ENCODE results near the gene MYLK.
"Not testable (repeated sequence)": the region's sequence is repeated elsewhere in the genome, so short reads cannot be mapped to it uniquely, and the experiment has no call there.

Gene MYLK

DNA sequence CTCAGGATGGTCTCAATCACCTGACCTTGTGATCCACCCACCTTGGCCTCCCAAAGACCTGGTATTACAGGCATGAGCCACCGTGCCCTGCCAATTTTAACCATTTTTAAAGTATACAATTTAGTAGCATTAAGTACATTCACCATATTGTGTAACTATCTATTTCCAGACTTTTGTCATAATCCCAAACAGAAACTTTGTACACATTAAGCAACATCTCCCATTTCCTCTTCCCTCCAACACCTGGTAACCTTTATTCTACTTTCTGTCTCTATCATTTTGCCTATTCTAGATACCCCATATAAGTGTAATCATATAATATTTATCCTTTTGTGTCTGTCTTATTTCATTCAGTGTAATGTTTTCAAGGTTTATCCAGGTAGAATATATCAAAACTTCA lies 8.9 kb upstream of the MYLK start:
- Histone ChIP-seq H3K4me2 (ENCODE audit: low read length) (no peak overlapping the region), H2AK5ac (ENCODE audit: low read length) (no peak overlapping the region), H3K18ac (ENCODE audit: low read length) (no peak overlapping the region), H3K79me2 (ENCODE audit: control insufficient read depth, insufficient read depth, low read length) (no peaks in the 10 kb centered on the region), H2BK15ac (replicated peaks; ENCODE audit: low read depth) (no peak overlapping the region), H3K4ac (ENCODE audit: low read depth, low read length) (no peak overlapping the region), H3K9ac (ENCODE audit: low read length) (no peak overlapping the region), H3K27ac (ENCODE audit: low read depth, low read length) (no peak overlapping the region), H2BK5ac (ENCODE audit: low read length) (no peak overlapping the region), H4K5ac (ENCODE audit: low read length) (no peak overlapping the region), H3K23ac (ENCODE audit: low read length) (no peak overlapping the region), H4K8ac (ENCODE audit: low read depth, low read length) (no peak overlapping the region), H3K4me3 (ENCODE audit: low read length) (no peak overlapping the region), H3K79me1 (ENCODE audit: low read length) (no peaks in the 10 kb centered on the region), H3K36me3 (ENCODE audit: control insufficient read depth, insufficient read depth, low read length) (no peaks in the 10 kb centered on the region), H2BK120ac (ENCODE audit: low read depth, low read length) (no peak overlapping the region), H3K27me3 (ENCODE audit: insufficient read depth, low read length, poor library complexity) (no peaks in the 10 kb centered on the region), H3K4me1 (ENCODE audit: control insufficient read depth, low read depth, low read length) (no peaks in the 10 kb centered on the region), H3K56ac (ENCODE audit: low read length) (no peak overlapping the region)
- no CpG with 5 or more reads among the region's 1 CpG for WGBS (ENCODE audit: extremely low coverage, insufficient coverage, low lambda C conversion rate)
- no peak for DNase-seq

DNA sequence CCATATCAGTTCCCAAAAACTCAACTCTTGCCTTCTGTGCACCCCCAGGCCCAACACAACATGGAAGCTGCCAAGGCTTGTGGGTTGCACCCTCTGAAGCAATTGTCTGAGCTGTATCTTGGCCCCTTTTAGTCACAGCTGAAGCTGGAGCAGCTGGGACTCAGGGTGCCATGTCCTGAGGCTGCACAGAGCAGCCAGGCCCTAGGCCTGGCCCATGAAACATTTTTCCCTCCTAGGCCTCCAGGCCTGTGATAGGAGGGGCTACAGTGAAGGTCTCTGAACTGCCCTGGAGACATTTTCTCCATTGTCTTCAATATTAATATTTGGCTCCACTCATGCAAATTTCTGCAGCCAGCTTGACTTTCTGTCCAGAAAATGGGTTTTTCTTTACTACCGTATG lies 8.1 kb upstream of the MYLK start:
- Histone ChIP-seq H3K9ac (ENCODE audit: low read length) (no peak overlapping the region), H3K4me1 (ENCODE audit: control insufficient read depth, low read depth, low read length) (no peaks in the 10 kb centered on the region), H2BK120ac (ENCODE audit: low read depth, low read length) (no peak overlapping the region), H4K8ac (ENCODE audit: low read depth, low read length) (no peak overlapping the region), H3K56ac (ENCODE audit: low read length) (no peak overlapping the region), H3K79me2 (ENCODE audit: control insufficient read depth, insufficient read depth, low read length) (no peaks in the 10 kb centered on the region), H3K79me1 (ENCODE audit: low read length) (no peaks in the 10 kb centered on the region), H3K4me2 (ENCODE audit: low read length) (no peak overlapping the region), H3K18ac (ENCODE audit: low read length) (no peak overlapping the region), H3K27ac (ENCODE audit: low read depth, low read length) (no peak overlapping the region), H2BK15ac (replicated peaks; ENCODE audit: low read depth) (no peak overlapping the region), H3K4me3 (ENCODE audit: low read length) (no peak overlapping the region), H3K27me3 (ENCODE audit: insufficient read depth, low read length, poor library complexity) (no peaks in the 10 kb centered on the region), H3K23ac (ENCODE audit: low read length) (no peak overlapping the region), H4K5ac (ENCODE audit: low read length) (no peak overlapping the region), H3K4ac (ENCODE audit: low read depth, low read length) (no peak overlapping the region), H2BK5ac (ENCODE audit: low read length) (no peak overlapping the region), H2AK5ac (ENCODE audit: low read length) (no peak overlapping the region), H3K36me3 (ENCODE audit: control insufficient read depth, insufficient read depth, low read length) (no peaks in the 10 kb centered on the region)
- WGBS (ENCODE audit: extremely low coverage, insufficient coverage, low lambda C conversion rate) = no CpG with 5 or more reads among the region's 1 CpG
- DNase-seq = no peak

- not testable (repeated sequence) for H3K27me3 ChIP-seq (ENCODE audit: insufficient read depth, low read length, poor library complexity); H3K18ac ChIP-seq (ENCODE audit: low read length); H3K4me1 ChIP-seq (ENCODE audit: control insufficient read depth, low read depth, low read length); DNase-seq; H2BK5ac ChIP-seq (ENCODE audit: low read length); H4K8ac ChIP-seq (ENCODE audit: low read depth, low read length); H3K27ac ChIP-seq (ENCODE audit: low read depth, low read length); H4K5ac ChIP-seq (ENCODE audit: low read length); H2BK15ac ChIP-seq (replicated peaks; ENCODE audit: low read depth); H2AK5ac ChIP-seq (ENCODE audit: low read length); H3K56ac ChIP-seq (ENCODE audit: low read length); H3K79me1 ChIP-seq (ENCODE audit: low read length); H2BK120ac ChIP-seq (ENCODE audit: low read depth, low read length); H3K36me3 ChIP-seq (ENCODE audit: control insufficient read depth, insufficient read depth, low read length); H3K79me2 ChIP-seq (ENCODE audit: control insufficient read depth, insufficient read depth, low read length); H3K4me3 ChIP-seq (ENCODE audit: low read length); H3K4me2 ChIP-seq (ENCODE audit: low read length); H3K9ac ChIP-seq (ENCODE audit: low read length); H3K23ac ChIP-seq (ENCODE audit: low read length); H3K4ac ChIP-seq (ENCODE audit: low read depth, low read length)
- WGBS (ENCODE audit: extremely low coverage, insufficient coverage, low lambda C conversion rate) = no CpG with 5 or more reads among the region's 1 CpG
Observed at GRCh38 chr3:123890991-123891390, 6.9 kb upstream of the MYLK start.

GRCh38 chr3:123890162-123890561 lies 6.0 kb upstream of the MYLK start:
- no CpG with 5 or more reads among the region's 3 CpGs for WGBS (ENCODE audit: extremely low coverage, insufficient coverage, low lambda C conversion rate)

DNA sequence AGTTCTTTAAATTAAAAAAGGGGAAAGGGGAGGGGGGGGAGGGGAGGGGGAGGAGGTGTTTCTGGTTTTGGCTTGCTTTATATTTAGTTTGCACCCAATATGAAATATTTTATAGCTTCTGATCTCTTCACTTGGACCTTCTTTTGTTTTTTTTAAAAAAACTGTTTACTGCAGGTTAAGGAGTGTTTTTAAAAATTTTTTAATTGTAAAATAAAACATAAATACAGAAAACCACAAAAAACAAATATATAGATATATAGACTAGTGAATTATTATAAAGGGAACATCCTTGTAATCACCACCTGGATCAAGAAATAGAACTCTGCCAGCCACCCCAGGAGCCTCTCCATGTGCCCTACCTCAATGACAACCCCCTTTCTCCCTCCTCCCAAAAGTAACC lies 861 bp upstream of the MYLK start:
- no peak overlapping the region for H3K23ac ChIP-seq (ENCODE audit: low read length)
- no peak overlapping the region for H2AK5ac ChIP-seq (ENCODE audit: low read length)
- no peak overlapping the region for H3K4me3 ChIP-seq (ENCODE audit: low read length)
- H2BK120ac ChIP-seq (ENCODE audit: low read depth, low read length) = no peak overlapping the region
- H3K27ac ChIP-seq (ENCODE audit: low read depth, low read length) = no peak overlapping the region
- no peak overlapping the region for H3K4me2 ChIP-seq (ENCODE audit: low read length)
- no peak overlapping the region for H2BK15ac ChIP-seq (replicated peaks; ENCODE audit: low read depth)
- DNase-seq = no peak
- H3K56ac ChIP-seq (ENCODE audit: low read length) = no peak overlapping the region
- H4K5ac ChIP-seq (ENCODE audit: low read length) = no peak overlapping the region
- H3K27me3 ChIP-seq (ENCODE audit: insufficient read depth, low read length, poor library complexity) = no peaks in the 10 kb centered on the region
- H3K9ac ChIP-seq (ENCODE audit: low read length) = no peak overlapping the region
- no peaks in the 10 kb centered on the region for H3K79me1 ChIP-seq (ENCODE audit: low read length)
- H3K36me3 ChIP-seq (ENCODE audit: control insufficient read depth, insufficient read depth, low read length) = no peaks in the 10 kb centered on the region
- H3K18ac ChIP-seq (ENCODE audit: low read length) = no peak overlapping the region
- H3K79me2 ChIP-seq (ENCODE audit: control insufficient read depth, insufficient read depth, low read length) = no peaks in the 10 kb centered on the region
- H4K8ac ChIP-seq (ENCODE audit: low read depth, low read length) = no peak overlapping the region
- H2BK5ac ChIP-seq (ENCODE audit: low read length) = no peak overlapping the region
- H3K4me1 ChIP-seq (ENCODE audit: control insufficient read depth, low read depth, low read length) = no peaks in the 10 kb centered on the region
- no peak overlapping the region for H3K4ac ChIP-seq (ENCODE audit: low read depth, low read length)

More at GRCh38 chr3:123890162-123890561, 6.0 kb upstream of the MYLK start:
- not testable (repeated sequence) for H2BK120ac ChIP-seq (ENCODE audit: low read depth, low read length); H3K27ac ChIP-seq (ENCODE audit: low read depth, low read length); H4K5ac ChIP-seq (ENCODE audit: low read length); H4K8ac ChIP-seq (ENCODE audit: low read depth, low read length); H2BK5ac ChIP-seq (ENCODE audit: low read length); DNase-seq; H3K4me1 ChIP-seq (ENCODE audit: control insufficient read depth, low read depth, low read length); H3K4me2 ChIP-seq (ENCODE audit: low read length); H3K56ac ChIP-seq (ENCODE audit: low read length); H3K79me1 ChIP-seq (ENCODE audit: low read length); H3K9ac ChIP-seq (ENCODE audit: low read length); H3K18ac ChIP-seq (ENCODE audit: low read length); H3K27me3 ChIP-seq (ENCODE audit: insufficient read depth, low read length, poor library complexity); H3K4ac ChIP-seq (ENCODE audit: low read depth, low read length); H2AK5ac ChIP-seq (ENCODE audit: low read length); H2BK15ac ChIP-seq (replicated peaks; ENCODE audit: low read depth); H3K4me3 ChIP-seq (ENCODE audit: low read length); H3K36me3 ChIP-seq (ENCODE audit: control insufficient read depth, insufficient read depth, low read length); H3K23ac ChIP-seq (ENCODE audit: low read length); H3K79me2 ChIP-seq (ENCODE audit: control insufficient read depth, insufficient read depth, low read length)

DNA sequence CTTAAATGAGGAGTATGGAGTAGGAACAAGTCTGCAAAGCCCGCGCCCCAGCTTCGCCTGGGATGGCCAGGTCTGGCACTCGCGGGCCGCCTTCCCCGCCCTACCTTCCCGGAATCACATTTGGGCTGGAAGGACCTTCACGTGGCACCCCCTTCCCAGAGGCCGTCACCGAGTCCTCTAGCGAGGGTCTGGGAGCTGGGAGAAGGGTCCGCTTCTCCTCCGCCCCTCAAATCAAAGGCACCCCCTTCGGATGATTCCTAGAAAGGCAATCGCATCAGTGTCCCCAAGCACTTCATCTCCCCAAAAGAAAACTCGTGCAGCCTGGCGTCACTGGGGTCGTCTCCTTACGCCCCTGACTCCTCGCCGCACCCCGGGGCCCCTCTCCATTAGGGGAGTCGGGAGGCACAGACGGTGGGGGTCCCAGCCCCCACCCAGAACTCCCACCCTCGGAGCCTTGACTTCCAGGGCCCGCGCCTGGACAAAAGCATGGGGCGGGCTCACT lies 380 bp downstream of the MYLK start:
- H4K8ac ChIP-seq (ENCODE audit: low read depth, low read length) = no peak overlapping the region
- peak overlapping the region; percentile 53 for H3K27ac ChIP-seq (ENCODE audit: low read depth, low read length)
- H3K79me1 ChIP-seq (ENCODE audit: low read length) = no peaks in the 10 kb centered on the region
- H3K79me2 ChIP-seq (ENCODE audit: control insufficient read depth, insufficient read depth, low read length) = no peaks in the 10 kb centered on the region
- H2BK120ac ChIP-seq (ENCODE audit: low read depth, low read length) = peak overlapping the region; percentile 8
- H3K27me3 ChIP-seq (ENCODE audit: insufficient read depth, low read length, poor library complexity) = no peaks in the 10 kb centered on the region
- H2AK5ac ChIP-seq (ENCODE audit: low read length) = no peak overlapping the region
- H4K5ac ChIP-seq (ENCODE audit: low read length) = no peak overlapping the region
- no peaks in the 10 kb centered on the region for H3K36me3 ChIP-seq (ENCODE audit: control insufficient read depth, insufficient read depth, low read length)
- H3K4me3 ChIP-seq (ENCODE audit: low read length) = peak overlapping the region; percentile 57
- DNase-seq = peak; percentile 65
- peak overlapping the region; percentile 97 for H3K18ac ChIP-seq (ENCODE audit: low read length)
- peak overlapping the region; percentile 89 for H3K56ac ChIP-seq (ENCODE audit: low read length)
- no peaks in the 10 kb centered on the region for H3K4me1 ChIP-seq (ENCODE audit: control insufficient read depth, low read depth, low read length)
- peak overlapping the region; percentile 41 for H3K4ac ChIP-seq (ENCODE audit: low read depth, low read length)
- H3K9ac ChIP-seq (ENCODE audit: low read length) = peak overlapping the region; percentile 84
- peak overlapping the region; percentile 84 for H3K23ac ChIP-seq (ENCODE audit: low read length)
- no peak overlapping the region for H2BK15ac ChIP-seq (replicated peaks; ENCODE audit: low read depth)
- peak overlapping the region; percentile 90 for H3K4me2 ChIP-seq (ENCODE audit: low read length)
- WGBS (ENCODE audit: extremely low coverage, insufficient coverage, low lambda C conversion rate) = no CpG with 5 or more reads among the region's 29 CpGs
- no peak overlapping the region for H2BK5ac ChIP-seq (ENCODE audit: low read length)
